ENCODE measurements around the gene IVNS1ABP. TPM values are rescaled to one million over a fixed set of nuclear protein-coding genes. Genes with fewer than 3 reads are reported as not detected.

IVNS1ABP gene
- total and polyA plus RNA-seq, 2 of the 13 experiments (the other 11 are each of a cell fraction or from before 2014, with no cell fraction given), result 49.1 to 51.7 TPM

GRCh38 chr1:185350027-185350442 lies 33.0 kb upstream of the IVNS1ABP start (continued):
- TF ChIP-seq SAP130 (CRISPR knock-in tag; IDR thresholded peaks at IDR 0.05; ENCODE audit: low read depth) (peak; percentile 64), DPF2 (CRISPR knock-in tag; IDR thresholded peaks at IDR 0.05; ENCODE audit: borderline replicate concordance, low read depth) (peak; percentile 54; the same call in 1 of the 2 replicates), CREM (IDR thresholded peaks at IDR 0.05) (peak; percentile 67), CREM (CRISPR knock-in tag; IDR thresholded peaks at IDR 0.05) (no peak), PCBP1 (IDR thresholded peaks at IDR 0.05; ENCODE audit: borderline replicate concordance, low read depth, low read length) (no peak), MEIS1 (CRISPR knock-in tag; IDR thresholded peaks at IDR 0.05; ENCODE audit: borderline replicate concordance) (no peak), ZKSCAN8 (CRISPR knock-in tag; IDR thresholded peaks at IDR 0.05; ENCODE audit: borderline replicate concordance) (peak; percentile 38; the same call in 1 of the 2 replicates), HNF4G (IDR thresholded peaks at IDR 0.05; ENCODE audit: borderline replicate concordance, low read depth, low read length) (peak; percentile 72; the same call in 1 of the 2 replicates), HNF4G (CRISPR knock-in tag; IDR thresholded peaks at IDR 0.05; ENCODE audit: borderline replicate concordance, low read depth) (no peak; the same call in 1 of the 2 replicates), ERF (CRISPR knock-in tag; IDR thresholded peaks at IDR 0.05) (peak; percentile 79), ZNF101 (CRISPR knock-in tag; IDR thresholded peaks at IDR 0.05; ENCODE audit: borderline replicate concordance, low read depth) (no peak), SOX13 (IDR thresholded peaks at IDR 0.05) (no peak), SOX13 (CRISPR knock-in tag; conservative IDR thresholded peaks at IDR 0.05 in 1 of 2, IDR thresholded peaks at IDR 0.05 in 1 of 2) (peak in 1 of 2 experiments; percentile 66; a peak in 2 of 4 replicates), ZNF850 (CRISPR knock-in tag; conservative IDR thresholded peaks at IDR 0.05) (no peak), HDAC2 (CRISPR knock-in tag; IDR thresholded peaks at IDR 0.05) (peak; percentile 81), NCOR1 (IDR thresholded peaks at IDR 0.05; ENCODE audit: borderline replicate concordance, low read length) (peak; percentile 86; the same call in 1 of the 2 replicates), PHF21A (CRISPR knock-in tag; IDR thresholded peaks at IDR 0.05) (peak; percentile 83), TBL1XR1 (IDR thresholded peaks at IDR 0.05; ENCODE audit: borderline replicate concordance, low read length, partially characterized antibody) (no peak), ELF3 (CRISPR knock-in tag; IDR thresholded peaks at IDR 0.05) (peak; percentile 89), NFIC (IDR thresholded peaks at IDR 0.05; ENCODE audit: low read length) (peak; percentile 73; the same call in 1 of the 2 replicates)
- TF ChIP-seq, protein P1, sequence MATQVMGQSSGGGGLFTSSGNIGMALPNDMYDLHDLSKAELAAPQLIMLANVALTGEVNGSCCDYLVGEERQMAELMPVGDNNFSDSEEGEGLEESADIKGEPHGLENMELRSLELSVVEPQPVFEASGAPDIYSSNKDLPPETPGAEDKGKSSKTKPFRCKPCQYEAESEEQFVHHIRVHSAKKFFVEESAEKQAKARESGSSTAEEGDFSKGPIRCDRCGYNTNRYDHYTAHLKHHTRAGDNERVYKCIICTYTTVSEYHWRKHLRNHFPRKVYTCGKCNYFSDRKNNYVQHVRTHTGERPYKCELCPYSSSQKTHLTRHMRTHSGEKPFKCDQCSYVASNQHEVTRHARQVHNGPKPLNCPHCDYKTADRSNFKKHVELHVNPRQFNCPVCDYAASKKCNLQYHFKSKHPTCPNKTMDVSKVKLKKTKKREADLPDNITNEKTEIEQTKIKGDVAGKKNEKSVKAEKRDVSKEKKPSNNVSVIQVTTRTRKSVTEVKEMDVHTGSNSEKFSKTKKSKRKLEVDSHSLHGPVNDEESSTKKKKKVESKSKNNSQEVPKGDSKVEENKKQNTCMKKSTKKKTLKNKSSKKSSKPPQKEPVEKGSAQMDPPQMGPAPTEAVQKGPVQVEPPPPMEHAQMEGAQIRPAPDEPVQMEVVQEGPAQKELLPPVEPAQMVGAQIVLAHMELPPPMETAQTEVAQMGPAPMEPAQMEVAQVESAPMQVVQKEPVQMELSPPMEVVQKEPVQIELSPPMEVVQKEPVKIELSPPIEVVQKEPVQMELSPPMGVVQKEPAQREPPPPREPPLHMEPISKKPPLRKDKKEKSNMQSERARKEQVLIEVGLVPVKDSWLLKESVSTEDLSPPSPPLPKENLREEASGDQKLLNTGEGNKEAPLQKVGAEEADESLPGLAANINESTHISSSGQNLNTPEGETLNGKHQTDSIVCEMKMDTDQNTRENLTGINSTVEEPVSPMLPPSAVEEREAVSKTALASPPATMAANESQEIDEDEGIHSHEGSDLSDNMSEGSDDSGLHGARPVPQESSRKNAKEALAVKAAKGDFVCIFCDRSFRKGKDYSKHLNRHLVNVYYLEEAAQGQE (IDR thresholded peaks at IDR 0.05; ENCODE audit: borderline replicate concordance in 1 of 2, low read depth in 1 of 2, low read length in 2 of 2), result 0 out of 4 replicates have a peak, but pooled peaks of 1 of the 2 experiments have one; percentile 29
- TF ChIP-seq, protein P2, sequence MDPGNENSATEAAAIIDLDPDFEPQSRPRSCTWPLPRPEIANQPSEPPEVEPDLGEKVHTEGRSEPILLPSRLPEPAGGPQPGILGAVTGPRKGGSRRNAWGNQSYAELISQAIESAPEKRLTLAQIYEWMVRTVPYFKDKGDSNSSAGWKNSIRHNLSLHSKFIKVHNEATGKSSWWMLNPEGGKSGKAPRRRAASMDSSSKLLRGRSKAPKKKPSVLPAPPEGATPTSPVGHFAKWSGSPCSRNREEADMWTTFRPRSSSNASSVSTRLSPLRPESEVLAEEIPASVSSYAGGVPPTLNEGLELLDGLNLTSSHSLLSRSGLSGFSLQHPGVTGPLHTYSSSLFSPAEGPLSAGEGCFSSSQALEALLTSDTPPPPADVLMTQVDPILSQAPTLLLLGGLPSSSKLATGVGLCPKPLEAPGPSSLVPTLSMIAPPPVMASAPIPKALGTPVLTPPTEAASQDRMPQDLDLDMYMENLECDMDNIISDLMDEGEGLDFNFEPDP (CRISPR knock-in tag; conservative IDR thresholded peaks at IDR 0.05), result no peak
- TF ChIP-seq, protein P3, sequence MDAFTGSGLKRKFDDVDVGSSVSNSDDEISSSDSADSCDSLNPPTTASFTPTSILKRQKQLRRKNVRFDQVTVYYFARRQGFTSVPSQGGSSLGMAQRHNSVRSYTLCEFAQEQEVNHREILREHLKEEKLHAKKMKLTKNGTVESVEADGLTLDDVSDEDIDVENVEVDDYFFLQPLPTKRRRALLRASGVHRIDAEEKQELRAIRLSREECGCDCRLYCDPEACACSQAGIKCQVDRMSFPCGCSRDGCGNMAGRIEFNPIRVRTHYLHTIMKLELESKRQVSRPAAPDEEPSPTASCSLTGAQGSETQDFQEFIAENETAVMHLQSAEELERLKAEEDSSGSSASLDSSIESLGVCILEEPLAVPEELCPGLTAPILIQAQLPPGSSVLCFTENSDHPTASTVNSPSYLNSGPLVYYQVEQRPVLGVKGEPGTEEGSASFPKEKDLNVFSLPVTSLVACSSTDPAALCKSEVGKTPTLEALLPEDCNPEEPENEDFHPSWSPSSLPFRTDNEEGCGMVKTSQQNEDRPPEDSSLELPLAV (CRISPR knock-in tag; conservative IDR thresholded peaks at IDR 0.05; ENCODE audit: low read depth), result no peak
- TF ChIP-seq, protein P4, sequence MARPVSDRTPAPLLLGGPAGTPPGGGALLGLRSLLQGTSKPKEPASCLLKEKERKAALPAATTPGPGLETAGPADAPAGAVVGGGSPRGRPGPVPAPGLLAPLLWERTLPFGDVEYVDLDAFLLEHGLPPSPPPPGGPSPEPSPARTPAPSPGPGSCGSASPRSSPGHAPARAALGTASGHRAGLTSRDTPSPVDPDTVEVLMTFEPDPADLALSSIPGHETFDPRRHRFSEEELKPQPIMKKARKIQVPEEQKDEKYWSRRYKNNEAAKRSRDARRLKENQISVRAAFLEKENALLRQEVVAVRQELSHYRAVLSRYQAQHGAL (CRISPR knock-in tag; IDR thresholded peaks at IDR 0.05; ENCODE audit: not compliant biosample characterization), result no peak

Data from HepG2 (cell line).